ENCODE data around the gene GCK. TPM values are rescaled to one million over a fixed set of nuclear protein-coding genes. Genes with fewer than 3 reads are reported as not detected.

Gene GCK
- total RNA-seq (ENCODE audit: unreplicated experiment) = 43.9 TPM
- long read RNA-seq, transcript GCK-201 (3 exons, 1,311 nt) = minor isoform, 22 of 67 reads
- long read RNA-seq, transcript GCK-206 (2 exons, 1,641 nt) = major isoform, 25 of 67 reads
- long read RNA-seq, partial matches to known transcripts = 1 of 67 reads
- long read RNA-seq, other reads (novel, unspliced or antisense) = 19 of 67 reads

DNA sequence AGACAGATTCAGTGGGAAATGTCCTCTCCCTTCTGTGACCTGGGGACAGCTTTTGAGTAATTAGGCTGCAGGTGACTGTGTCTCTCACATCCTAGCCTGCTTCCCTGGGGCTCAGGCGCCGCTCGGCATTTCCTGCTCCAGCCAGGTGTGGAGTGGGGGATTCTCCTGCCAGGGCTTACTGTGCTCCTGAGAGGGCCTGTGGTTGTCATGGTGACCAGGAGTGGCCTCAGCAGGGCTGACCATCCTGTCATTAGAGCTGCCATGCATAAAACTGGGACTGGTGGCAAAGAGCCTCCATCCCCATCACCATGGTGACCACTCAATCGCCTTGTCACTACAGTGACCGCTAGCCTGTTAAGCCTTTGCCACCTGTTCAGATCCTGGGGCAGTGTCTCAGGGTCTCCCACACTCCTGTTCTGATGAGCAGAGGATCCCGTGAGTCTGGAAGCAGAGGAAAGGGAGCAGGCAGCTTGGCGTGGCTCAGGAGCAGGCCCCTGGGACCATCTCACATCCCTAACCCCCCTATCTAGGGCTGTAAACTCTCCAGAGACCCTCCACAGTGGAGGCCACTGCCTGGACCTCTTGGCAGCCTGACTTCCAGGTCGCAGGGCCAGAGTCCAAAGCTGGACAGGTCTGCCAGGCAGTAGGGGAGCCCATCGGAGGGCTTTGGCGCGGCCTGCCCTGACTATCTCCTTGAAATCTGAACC is at the start of gene GCK:
TSS of gene GCK (minus strand) at position 154 of the 707 bp plus-strand sequence. CDS start 486 bp downstream, outside the sequence.
- Mint-ChIP-seq H3K4me1 (ENCODE audit: low read depth, unreplicated experiment) (peaks cover 8% of the 10 kb centered on the region), H3K9me3 (ENCODE audit: unreplicated experiment) (peaks cover 3% of the 10 kb centered on the region), H3K4me3 (ENCODE audit: unreplicated experiment) (no peak within 1 kb of the TSS), H3K36me3 (ENCODE audit: unreplicated experiment) (peaks cover 4% of the 10 kb centered on the region), H3K27ac (ENCODE audit: unreplicated experiment) (no peak within 1 kb of the TSS), H3K27me3 (ENCODE audit: unreplicated experiment) (peaks cover 3% of the 10 kb centered on the region)
- TF ChIP-seq, protein P1, sequence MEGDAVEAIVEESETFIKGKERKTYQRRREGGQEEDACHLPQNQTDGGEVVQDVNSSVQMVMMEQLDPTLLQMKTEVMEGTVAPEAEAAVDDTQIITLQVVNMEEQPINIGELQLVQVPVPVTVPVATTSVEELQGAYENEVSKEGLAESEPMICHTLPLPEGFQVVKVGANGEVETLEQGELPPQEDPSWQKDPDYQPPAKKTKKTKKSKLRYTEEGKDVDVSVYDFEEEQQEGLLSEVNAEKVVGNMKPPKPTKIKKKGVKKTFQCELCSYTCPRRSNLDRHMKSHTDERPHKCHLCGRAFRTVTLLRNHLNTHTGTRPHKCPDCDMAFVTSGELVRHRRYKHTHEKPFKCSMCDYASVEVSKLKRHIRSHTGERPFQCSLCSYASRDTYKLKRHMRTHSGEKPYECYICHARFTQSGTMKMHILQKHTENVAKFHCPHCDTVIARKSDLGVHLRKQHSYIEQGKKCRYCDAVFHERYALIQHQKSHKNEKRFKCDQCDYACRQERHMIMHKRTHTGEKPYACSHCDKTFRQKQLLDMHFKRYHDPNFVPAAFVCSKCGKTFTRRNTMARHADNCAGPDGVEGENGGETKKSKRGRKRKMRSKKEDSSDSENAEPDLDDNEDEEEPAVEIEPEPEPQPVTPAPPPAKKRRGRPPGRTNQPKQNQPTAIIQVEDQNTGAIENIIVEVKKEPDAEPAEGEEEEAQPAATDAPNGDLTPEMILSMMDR (IDR thresholded peaks at IDR 0.05; ENCODE audit: partially characterized antibody, unreplicated experiment) = no peak
- peak; percentile 24 for DNase-seq

DNA sequence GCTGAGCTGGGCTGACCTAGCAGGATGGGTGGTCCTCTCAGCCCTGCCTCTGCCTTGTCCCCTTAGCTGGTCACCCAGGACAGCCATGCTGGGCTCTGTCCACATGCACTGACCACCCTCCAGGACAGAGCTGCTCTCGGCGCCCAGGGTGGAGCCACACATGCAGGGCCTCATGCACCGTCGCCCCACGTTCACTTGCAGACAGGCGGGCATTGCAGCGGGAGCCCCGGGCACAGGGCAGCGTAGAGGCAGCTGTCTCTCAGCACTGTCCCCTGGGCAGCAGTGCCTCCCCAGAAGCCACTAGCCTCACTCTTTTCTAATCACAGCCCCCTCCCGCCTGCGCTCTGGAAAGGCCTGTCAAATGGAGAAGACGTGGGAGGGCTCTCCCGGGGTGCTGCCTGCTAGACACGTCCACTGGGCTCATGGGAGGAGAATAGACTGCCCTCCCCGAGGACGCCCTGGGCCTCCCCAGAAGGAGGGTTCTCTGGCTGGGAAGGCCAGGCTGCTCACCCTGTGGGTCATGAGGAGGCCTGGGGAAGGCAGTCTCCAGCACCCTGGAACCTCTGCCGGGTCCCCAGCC is 49.0 kb upstream of the GCK start:
- Mint-ChIP-seq H3K9me3 (ENCODE audit: unreplicated experiment) (peaks cover 4% of the 10 kb centered on the region), H3K4me3 (ENCODE audit: unreplicated experiment) (no peak overlapping the region), H3K27ac (ENCODE audit: unreplicated experiment) (no peak overlapping the region), H3K36me3 (ENCODE audit: unreplicated experiment) (no peaks in the 10 kb centered on the region), H3K27me3 (ENCODE audit: unreplicated experiment) (peaks cover 13% of the 10 kb centered on the region), H3K4me1 (ENCODE audit: low read depth, unreplicated experiment) (peaks cover 21% of the 10 kb centered on the region)
- TF ChIP-seq, protein P1 (IDR thresholded peaks at IDR 0.05; ENCODE audit: partially characterized antibody, unreplicated experiment) = no peak
- DNase-seq = no peak

GRCh38 chr7:44237696-44238095 is 48.5 kb upstream of the GCK start:
- TF ChIP-seq, protein P1 (IDR thresholded peaks at IDR 0.05; ENCODE audit: partially characterized antibody, unreplicated experiment) = no peak

GRCh38 chr7:44236333-44236728 is 47.1 kb upstream of the GCK start:
- peak; percentile 47 for DNase-seq
- peaks cover 21% of the 10 kb centered on the region for H3K4me1 Mint-ChIP-seq (ENCODE audit: low read depth, unreplicated experiment)
- peaks cover 4% of the 10 kb centered on the region for H3K9me3 Mint-ChIP-seq (ENCODE audit: unreplicated experiment)
- TF ChIP-seq, protein P1 (IDR thresholded peaks at IDR 0.05; ENCODE audit: partially characterized antibody, unreplicated experiment) = no peak
- H3K27me3 Mint-ChIP-seq (ENCODE audit: unreplicated experiment) = peaks cover 10% of the 10 kb centered on the region
- H3K27ac Mint-ChIP-seq (ENCODE audit: unreplicated experiment) = peak overlapping the region; percentile 79
- peak overlapping the region; percentile 21 for H3K4me3 Mint-ChIP-seq (ENCODE audit: unreplicated experiment)
- no peaks in the 10 kb centered on the region for H3K36me3 Mint-ChIP-seq (ENCODE audit: unreplicated experiment)

More at GRCh38 chr7:44237696-44238095, 48.5 kb upstream of the GCK start:
- H3K36me3 Mint-ChIP-seq (ENCODE audit: unreplicated experiment) = no peaks in the 10 kb centered on the region
- peaks cover 21% of the 10 kb centered on the region for H3K4me1 Mint-ChIP-seq (ENCODE audit: low read depth, unreplicated experiment)
- no peak overlapping the region for H3K4me3 Mint-ChIP-seq (ENCODE audit: unreplicated experiment)
- H3K9me3 Mint-ChIP-seq (ENCODE audit: unreplicated experiment) = peaks cover 4% of the 10 kb centered on the region
- DNase-seq = no peak
- H3K27ac Mint-ChIP-seq (ENCODE audit: unreplicated experiment) = no peak overlapping the region
- H3K27me3 Mint-ChIP-seq (ENCODE audit: unreplicated experiment) = peaks cover 10% of the 10 kb centered on the region

All from glutamatergic neuron (in vitro differentiated cells).